Sigmoid colon (tissue), 3 donors: ENCODE data around the gene FSD1L.

ENCODE experiments used
- CTCF ChIP-seq, 4 experiments: fragments of 450-650 bp in 3 of 4; fragments of 200-600 bp in 1 of 4; IDR thresholded peaks; one replicate each; pipeline ENCODE4 v1.5.1; 2016 to 2019; ENCODE audit warnings: antibody characterized with exemption in 4 of 4, mild to moderate bottlenecking in 3 of 4, moderate library complexity in 2 of 4
- POLR2A ChIP-seq, 2 donors: fragments of 450-650 bp; IDR thresholded peaks; one replicate each; pipeline ENCODE4 v1.6.1; 2016; ENCODE audit warnings: antibody characterized with exemption in 2 of 2, mild to moderate bottlenecking in 2 of 2, moderate library complexity in 2 of 2

- TF ChIP-seq CTCF (IDR thresholded peaks at IDR 0.05) = no peak
- no peak for TF ChIP-seq POLR2A (IDR thresholded peaks at IDR 0.05)
These were observed 2.5 kb upstream of the FSD1L start for GRCh38 chr9:105445203-105445881.
